Stimulated activated CD4-positive, alpha-beta T cell treated with anti-CD3 and anti-CD28 coated beads, TNF-alpha, amount 100 ng/mL, for 48 hours (primary cell): ENCODE data around the gene MAP7D1.

Source experiments
- DNase-seq, 3 donors: peaks; one replicate each; pipeline ENCODE4 v3.0.0-alpha.2; 2020; ENCODE audit warnings: low read depth in 3 of 3

The MAP7D1 gene

DNA sequence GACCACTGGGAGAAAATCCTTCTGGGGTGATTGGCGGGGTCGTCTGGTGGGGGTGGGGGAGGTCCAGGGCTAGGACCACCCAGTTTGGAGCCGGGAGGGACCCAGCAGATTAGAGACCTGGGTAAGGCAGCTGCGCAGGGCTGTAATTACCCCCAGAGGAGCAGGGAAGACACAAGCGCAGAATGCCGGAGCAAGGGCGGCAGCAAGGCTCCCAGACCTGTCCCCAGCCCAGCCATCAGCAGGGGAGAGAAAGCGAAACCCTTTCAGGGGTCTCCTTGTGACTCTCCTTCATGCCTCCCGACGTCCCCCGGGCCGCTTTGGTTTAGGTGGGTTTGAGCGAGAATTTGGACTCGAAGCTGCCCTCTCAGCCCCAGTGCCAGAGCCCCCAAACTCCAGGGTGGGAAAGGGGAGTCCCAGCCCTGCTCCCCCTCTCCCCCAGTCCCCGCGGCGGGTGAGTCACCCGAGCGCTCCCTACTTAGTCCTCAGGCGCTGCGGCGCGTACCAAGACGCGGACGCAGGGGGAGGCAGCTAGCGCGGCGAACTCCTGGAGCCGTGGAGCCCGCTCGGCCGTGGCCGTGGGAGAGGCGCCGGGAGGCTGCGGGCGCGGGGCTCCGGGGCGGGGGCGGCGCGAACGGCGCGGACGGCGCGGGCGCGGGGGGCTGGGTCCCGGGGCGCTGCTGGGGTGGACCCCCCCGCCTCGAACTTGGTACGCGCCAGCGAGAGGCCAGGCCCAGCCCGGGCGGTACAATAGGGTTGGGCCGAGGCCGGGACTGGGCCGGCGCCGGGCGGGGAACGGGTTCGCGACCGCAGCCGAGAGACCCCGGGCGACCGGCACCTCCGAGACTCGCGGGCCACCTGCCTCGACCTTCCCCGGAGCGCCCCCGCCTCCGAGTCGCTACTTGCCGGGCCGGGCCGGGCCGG, at the start of gene MAP7D1:
Gene MAP7D1 (plus strand): TSS at position 753 of the 921 bp plus-strand sequence. CDS start 258 bp downstream, outside the sequence.
- DNase-seq: peak; percentile 60 to 82 (median 66)

DNA sequence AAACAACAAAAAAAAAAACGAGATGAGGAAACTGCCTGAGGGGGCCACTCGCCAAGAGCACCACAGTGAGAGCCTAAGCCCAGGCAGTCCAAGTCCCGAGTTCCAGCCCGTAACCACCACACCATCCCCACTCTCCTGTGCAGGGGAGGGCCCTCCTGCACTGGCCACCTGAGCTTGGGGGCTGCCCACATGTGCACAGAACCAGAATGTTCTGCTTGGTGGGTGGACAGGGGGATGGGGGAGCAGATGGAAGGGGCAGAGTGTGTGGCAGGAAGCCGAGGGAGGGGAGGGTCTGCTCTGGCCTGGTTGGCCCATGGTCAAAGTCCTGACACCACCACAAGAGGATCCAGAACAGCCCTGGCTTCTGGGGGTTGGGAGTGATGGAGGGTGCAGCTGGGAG, 49.7 kb upstream of the MAP7D1 start:
- DNase-seq: no peak

DNA sequence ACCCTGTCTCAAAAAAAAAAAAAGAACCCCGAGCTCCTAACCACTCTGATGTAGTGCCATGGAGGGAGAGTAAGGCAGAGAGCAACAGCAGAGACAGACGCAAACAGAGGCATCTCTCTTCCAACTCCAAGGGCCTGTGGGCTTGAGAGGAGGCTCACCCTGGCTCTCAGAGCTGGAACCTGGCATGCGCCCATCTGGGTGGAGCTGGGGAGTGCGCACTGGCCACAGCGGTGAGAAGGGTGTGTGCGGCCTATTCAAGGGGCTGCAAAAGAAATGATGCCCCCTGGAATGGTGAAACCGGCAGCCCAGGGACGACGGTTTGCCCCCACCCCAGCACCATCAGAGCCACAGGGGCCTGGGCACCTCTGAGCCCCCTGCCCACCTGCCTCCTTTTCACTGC, 48.6 kb upstream of the MAP7D1 start:
- DNase-seq: no peak

DNA sequence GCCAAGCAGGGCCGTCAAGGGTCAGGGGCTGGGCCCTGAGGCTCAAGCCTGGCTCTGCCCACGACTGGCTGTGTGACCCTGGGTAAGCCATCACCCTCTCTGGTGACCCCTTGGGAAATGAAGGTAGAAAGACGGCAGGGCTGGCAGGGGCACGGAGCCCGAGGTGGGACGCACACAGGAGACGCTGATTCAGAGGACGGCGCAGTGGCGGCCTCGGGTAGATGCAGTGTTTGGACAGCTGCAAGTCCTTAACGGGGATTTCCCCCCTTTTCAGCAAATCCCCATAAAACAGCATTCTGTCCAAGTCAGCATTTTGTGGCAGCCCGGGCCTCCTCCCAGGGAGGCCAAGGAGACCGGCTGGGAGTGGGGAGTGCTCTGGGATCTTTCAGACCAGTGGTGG, 47.6 kb upstream of the MAP7D1 start:
- no peak for DNase-seq

DNA sequence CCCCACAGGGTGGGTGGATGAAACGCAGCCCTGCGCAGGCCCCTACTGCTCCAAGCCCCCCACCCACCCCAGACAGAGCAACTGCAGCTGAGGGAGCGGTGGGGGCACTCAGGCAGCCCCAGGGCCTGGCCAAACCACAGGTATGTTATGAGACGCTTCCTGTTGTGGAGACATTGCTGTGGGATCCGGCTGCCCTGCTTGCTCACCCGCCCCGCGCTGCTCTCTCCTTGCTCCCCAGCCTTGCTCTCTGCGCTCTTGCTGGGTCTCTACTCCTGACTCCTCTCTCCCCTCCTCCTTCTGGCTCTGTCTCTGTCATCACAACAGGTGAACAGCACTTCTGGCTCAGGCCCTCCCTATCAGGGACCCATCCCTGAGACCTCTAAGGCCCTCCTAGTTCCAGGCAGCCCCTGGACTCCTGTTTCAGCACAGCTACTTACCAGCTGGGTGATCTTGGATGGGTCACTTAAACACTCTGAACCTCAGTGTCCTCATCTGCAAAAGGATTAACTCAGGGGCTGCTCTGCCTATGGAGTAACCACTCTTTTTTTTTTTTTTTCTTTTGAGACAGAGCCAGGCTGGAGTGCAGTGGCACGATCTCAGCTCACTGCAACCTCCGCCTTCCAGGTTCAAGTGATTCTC, 46.8 kb upstream of the MAP7D1 start:
- no peak for DNase-seq

DNA sequence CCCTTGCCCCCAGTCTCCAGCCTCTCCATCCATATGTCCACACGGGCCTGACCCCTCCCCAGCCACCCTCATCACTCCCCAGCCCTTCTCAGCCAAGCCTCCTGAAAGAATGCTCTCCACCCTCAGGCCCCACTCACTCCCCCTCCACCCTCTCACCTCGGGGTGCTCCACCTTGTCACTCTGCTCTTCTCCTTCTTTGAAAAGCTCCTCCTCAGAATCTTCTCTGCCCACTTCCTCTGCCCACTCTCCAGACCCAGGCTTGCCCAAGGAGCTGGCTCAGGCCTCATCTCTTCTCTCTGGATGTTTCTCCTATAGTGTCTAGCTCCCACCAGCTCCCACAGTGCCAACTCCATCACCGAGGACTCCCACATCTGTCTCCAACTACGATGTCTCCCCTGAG, 44.8 kb upstream of the MAP7D1 start:
- no peak for DNase-seq

DNA sequence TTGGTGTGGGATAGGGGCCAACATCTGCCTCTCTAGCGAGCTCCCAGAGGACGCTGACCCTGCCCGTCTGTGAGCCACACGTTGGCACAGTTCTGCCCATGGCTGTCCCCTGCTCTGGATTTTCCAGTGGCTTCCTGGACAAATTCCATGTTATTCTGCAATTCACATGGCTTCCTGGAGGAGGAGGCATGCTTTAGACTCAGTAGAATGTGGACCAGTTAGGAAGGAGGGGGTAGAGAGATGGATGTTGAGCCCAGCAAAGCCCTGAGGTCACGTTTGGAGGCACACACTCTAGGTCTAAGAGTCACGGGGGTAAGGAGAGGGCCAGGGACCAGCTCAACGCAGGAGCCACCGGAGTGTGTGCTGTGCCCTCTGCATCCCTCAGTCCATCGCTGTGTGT, 43.1 kb upstream of the MAP7D1 start:
- no peak for DNase-seq

DNA sequence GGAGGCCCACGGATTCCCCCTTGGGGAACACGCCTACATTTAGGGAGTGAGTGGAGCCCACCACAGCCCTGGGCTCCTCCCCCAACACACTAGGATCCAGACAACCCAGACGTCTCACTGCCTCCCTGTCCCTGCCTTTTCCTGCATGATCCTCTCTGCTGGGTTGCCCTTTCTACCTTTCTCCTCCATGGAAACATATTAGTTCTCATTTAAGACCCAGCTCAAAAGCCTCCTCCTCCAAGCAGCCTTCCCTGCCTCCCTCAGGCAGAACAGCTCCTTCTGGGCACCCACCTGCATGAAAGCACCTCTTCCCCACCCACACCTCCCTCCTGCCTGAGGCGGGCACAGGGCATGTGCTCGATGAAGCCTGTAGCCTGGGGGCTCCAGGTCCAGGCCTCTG, 41.6 kb upstream of the MAP7D1 start:
- no peak for DNase-seq

DNA sequence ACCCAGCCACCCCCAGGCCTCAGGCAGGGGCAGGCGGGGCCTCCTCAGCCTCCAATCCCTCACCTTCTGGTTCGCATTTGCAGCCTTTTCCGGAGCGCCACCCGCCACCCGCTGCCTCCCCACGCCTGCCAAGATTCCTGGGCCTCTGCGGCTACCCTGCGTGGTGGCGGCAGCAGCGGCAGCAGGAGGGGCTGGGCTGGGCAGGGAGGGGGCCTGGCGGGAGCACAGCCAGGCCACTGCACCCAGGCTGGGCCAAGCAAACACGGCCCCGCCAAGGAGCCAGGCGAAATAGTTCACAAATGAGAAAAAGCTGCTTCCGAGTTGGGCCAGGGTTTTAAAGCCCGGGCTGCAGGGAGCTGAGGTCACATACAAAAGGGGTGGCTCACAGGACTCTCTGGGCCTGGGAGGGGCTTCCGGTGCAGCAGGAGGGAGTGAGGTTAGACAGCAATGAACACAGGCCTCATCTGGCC, 40.7 kb upstream of the MAP7D1 start:
- DNase-seq: no peak

DNA sequence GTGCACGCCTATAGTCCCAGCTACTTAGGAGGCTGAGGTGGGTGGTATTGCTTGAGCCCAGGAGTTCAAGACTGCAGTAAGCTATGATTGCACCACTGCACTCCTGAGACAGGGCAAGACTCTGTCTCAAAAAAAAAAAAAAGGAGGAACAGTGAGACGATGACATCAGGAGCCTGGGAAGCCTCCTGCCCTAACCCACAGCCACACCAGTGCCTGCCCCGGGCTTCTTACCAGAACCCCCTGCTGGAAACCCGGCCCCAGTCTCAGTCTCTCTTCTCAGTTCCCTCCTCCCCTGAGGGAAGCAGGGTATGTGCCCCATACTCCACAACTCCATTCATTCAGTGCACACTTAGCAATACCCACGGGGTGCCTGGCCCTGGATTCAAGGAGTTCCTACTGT, 40.0 kb upstream of the MAP7D1 start:
- no peak for DNase-seq

DNA sequence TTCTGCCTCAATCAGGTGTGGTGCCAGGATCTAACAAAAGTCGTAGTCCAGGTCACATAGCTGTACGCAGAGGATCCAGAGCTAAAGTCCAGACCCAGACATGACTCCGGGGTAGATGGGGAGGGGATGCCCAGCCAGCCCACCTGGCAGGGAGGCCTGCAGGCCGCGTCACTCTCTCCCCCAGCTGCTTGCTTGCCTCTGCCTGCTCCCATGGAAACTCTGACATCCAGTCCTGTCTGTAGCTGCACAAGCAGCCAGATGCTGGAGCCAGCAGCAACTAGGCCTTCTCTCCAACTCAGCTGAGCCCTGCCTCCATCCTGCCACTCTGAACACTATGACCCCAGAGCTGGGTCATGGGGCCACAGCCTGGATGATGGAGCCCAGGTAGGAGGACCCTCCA, 39.1 kb upstream of the MAP7D1 start:
- no peak for DNase-seq

DNA sequence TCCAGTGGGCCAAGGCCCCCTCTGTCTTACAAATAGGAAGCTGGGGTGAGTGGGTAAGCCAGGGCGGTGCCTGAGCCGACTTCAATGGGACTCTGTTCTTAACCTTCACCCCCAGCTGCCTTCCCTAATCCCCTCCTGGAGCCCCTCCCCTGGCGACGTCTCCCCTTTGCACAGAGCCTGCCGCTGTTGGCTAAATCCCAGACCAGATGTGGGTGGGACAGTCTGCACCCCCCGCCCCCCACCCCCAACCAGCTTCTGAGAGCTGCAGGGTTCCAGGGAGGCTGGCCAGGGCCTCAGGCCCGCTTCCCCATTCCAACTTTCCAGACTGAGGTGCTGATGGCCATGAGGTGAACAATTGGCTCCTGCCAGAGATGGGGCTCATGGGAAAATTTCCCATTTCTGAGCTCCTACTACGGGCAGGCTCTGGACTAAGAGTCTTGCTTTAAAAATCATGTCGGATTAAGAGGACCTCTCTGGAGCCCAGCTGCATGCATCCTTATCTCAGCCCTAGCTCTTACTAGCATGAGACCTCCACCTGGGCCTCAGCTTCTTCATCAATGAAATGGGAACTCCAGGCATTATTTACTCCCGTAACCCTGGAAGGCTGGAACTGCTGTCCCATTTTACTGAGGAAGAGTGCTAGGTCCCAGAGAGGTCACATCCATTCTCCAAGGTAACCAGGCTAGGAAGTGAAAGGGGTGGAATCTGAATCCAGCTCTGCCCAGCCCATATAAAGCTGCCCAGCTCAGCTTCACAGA, 37.3 kb upstream of the MAP7D1 start:
- no peak for DNase-seq

DNA sequence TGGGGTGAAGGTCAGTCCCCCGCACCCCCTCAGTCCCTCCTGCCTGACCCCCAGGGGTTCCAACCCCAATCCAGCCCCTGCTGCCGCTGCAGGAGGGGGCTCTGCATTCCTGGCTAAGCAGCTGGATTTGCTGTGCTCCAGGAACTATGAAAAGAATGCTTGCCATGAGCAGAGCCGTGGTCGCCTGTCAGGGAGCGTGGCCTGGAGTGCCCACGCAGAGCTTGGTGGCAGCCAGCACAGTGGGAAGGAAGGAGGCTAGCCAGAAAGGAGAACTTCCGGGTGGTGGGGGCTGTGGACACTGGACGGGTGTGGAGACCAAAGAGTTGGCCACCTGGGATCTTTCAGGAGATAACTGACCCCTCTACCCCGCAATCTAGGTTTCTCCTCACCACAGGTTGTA, 36.5 kb upstream of the MAP7D1 start:
- no peak for DNase-seq

DNA sequence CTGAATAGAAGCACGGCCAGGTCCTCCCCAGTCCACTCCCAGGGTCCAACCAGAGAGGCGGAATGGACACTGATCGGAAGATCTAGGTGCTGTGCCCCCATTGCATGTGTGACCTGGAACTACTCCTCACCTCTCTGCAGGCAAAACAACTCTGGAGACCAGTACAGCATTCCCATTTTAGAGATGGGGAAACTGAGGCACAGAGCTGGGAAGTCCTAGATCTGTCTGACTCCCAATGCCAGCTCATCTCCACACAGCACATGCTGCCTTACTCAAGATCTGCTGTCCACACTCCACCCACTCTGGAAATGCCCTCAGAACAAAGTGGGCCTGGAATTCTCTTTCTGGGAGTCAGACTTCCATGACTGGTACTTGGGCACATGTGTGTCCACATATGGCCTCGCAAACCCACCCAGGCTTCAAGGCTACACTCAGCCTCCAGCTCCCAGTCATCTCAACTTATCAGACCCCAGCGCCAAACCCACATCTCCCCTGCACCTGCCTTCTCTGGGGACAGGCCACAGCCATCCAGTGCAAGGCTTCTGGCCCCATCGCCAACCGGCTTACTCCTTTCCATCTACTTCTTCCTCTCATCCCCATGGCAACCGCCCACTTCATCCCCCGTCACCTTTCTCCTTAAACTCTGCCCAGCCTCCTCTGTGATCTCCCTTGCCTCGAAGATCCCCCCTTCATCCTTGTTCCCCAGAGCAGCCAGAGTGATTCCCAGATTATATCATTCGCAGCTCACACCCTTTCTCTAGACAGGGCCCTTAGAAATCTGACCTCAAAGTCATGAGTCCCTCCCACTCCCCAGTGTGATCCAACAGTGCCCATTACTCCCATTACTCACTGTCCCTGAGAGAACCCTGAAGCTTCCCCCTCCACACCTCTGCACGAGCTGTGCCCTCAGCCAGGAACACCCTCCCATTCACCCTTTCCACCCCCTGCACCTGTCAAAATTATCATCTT, 33.6 kb upstream of the MAP7D1 start:
- no peak for DNase-seq

DNA sequence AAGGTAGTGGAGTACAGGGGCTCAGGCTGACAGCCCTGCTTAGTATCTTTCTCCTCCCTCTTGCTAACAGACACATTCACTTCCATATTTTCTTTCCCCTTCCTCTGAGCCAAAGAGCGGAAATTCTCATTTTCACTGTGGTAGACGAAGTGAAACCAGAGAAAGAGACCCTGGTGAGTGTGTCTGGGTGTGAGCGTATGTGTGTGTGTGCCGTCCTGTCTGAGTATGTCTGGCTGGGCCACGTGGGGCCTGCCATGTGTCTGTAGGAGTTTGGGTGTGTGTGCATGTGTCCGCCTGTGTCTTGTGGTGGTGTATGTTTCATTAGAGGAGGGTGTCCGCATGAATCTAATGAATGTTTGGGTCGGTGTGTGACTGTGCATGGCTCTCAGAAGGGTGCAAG, 32.6 kb upstream of the MAP7D1 start:
- DNase-seq: no peak

DNA sequence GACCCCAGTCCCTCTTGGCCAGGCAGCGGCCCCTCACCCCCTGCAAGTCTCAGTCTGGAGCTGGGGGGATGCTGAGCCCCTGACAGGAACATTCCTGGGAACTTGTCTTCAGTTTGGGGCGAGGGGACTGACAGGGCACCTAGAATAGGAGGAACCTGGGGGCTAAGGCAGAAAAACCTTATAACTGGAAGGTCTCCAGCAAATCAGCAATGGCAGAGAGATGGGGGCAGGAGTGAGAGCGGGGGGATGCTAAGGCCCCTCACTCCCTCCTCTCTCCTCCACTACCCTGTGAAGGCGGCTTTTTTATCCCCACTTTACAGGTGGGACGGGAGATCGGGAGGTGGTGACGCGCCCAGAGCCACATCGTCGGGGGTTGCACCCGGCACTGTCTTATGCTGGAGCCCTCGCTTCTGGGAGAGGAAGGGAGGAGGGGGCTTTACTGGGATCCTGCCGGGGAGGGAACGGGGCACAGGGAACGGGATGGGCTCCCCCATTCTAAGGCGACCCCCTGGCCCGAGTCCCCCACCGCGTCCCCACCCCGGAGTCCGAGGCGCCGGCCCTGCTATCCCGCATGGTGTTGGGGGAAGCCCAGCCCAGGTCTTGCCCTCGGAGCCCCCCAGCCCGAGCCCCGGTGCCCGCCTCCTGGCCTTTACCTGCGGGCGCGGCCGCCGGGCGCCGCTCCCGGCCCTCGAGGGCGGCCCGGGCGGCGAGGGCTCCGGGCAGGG, 31.4 kb upstream of the MAP7D1 start:
- DNase-seq: no peak

DNA sequence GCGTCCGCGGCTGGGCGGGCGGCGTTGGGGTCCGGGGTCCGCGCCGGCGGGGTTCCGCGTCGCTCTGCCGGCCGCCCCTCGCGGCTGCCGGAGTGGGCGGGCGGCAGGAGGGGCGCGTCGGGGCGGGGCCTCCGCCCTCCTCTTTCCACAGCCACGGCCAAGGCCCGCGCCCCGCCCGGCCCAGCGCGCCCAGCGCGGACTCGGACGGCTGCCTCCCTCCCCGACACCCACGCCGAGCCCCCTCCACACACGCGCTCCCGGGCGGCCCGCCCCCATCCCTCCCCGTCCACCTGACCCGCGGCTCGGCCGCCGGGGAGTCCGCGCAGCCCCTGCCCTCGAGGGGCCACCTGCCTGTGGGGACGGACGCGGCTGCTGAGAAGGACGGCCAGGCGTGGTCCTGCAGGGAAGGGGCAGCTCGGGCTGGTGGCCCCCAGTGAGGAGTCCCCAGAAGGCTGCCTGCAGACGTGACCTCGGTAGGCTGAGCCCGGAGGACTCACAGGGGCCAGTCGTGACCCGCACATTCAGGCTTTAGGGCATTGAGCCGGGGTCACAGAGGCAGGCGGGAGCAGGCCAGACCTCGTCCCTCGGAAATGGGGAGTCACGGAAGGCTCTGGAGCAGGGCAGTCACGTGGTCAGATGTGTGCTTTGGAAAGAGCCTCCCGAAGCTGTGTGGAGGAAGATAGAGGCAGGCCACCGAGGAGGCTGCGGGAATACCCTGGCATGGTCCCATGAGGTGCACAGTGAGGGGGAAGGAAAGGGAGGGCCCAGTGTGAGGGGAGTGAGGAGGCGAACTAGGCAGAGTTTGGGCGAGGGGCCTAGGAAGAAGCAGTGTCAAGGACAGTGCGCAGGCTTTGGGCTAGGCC, 30.6 kb upstream of the MAP7D1 start, which contains the start of gene COL8A2:
Gene COL8A2 (minus strand): TSS at position 94 of the 863 bp plus-strand sequence. CDS start 24,980 bp downstream, outside the sequence.
- DNase-seq: no peak

DNA sequence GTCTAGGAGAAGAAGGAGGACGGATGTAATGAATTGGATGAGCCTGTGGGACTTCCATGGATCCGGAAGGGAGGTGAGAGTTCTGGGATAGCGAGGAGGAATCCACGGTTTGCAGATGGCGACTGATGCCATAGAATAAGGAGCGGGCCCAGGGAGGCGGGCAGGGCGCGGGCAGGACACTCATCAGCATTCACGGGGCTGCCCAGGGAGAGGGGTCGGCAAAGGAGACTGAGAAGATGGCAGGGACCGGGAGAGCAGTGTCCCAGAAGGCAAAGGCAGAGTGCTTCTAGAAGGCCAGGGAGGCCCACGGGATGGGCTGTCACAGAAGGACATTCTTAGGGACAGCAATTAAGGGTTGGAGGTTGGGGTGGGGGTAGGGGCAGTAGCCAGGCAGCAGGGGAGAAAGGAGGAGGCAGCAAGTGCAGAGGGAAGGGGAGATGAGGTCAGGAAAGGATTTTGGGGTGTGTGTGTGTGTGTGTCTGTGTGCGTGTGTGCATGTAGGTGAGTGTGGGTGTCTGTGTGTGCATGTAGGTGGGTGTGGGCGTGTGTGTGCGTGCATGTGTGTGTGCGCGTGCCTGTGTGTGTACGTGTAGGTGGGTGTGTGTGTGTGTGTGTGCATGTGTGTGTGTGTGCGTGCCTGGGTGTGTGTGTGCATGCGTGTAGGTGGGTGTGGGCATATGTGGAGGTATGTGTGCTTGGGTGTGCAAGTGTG, 29.8 kb upstream of the MAP7D1 start:
- no peak for DNase-seq
